ENCODE data around the gene RC3H2.
"Not testable (repeated sequence)": the region's sequence is repeated elsewhere in the genome, so short reads cannot be mapped to it uniquely, and the experiment has no call there.

Gene RC3H2

DNA sequence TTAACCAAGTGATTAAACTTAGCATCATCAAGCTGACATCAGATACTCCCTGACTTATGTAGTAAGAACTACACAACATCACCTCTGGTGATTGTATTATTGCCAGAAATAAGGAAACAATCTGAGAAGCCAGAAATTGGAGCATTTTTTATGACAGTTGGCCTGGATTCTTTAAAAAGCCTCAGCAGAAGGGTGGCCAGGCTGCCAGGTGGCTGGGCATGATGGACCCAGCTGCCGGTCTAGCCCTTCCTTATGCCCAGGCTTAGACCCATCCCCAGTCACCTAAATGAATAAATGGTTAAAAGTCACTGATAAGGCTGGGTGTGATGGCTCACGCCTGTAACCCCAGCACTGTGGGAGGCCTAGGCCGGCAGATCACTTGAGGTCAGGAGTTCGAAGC, 92.4 kb downstream of the RC3H2 start:
- Histone ChIP-seq H3K4me3 (ENCODE audit: low read depth in 1 of 2, low read length in 2 of 2) (no peak overlapping the region), H3K4me1 (ENCODE audit: insufficient read depth, low read length) (no peaks in the 10 kb centered on the region), H3K27me3 (ENCODE audit: insufficient read depth, low read length, poor library complexity) (no peaks in the 10 kb centered on the region), H2AFZ (ENCODE audit: low read depth, low read length) (no peak overlapping the region), H4K20me1 (ENCODE audit: insufficient read depth, low read length) (no peaks in the 10 kb centered on the region), H3K9me3 (ENCODE audit: insufficient read depth, low read length, severe bottlenecking) (no peaks in the 10 kb centered on the region), H3K36me3 (ENCODE audit: insufficient read depth, low read length) (peaks cover 13% of the 10 kb centered on the region; the same call in 1 of the 2 replicates), H3K27ac (ENCODE audit: low read length) (no peak overlapping the region), H3K9ac (ENCODE audit: low read depth, low read length) (no peak overlapping the region), H3K79me2 (ENCODE audit: insufficient read depth, low read length) (no peaks in the 10 kb centered on the region), H3K4me2 (ENCODE audit: insufficient read depth, low read length) (no peak overlapping the region)
- ATAC-seq (ENCODE audit: insufficient read depth, low read depth) (no peak), DNase-seq (no peak)
- TF ChIP-seq, protein P1, sequence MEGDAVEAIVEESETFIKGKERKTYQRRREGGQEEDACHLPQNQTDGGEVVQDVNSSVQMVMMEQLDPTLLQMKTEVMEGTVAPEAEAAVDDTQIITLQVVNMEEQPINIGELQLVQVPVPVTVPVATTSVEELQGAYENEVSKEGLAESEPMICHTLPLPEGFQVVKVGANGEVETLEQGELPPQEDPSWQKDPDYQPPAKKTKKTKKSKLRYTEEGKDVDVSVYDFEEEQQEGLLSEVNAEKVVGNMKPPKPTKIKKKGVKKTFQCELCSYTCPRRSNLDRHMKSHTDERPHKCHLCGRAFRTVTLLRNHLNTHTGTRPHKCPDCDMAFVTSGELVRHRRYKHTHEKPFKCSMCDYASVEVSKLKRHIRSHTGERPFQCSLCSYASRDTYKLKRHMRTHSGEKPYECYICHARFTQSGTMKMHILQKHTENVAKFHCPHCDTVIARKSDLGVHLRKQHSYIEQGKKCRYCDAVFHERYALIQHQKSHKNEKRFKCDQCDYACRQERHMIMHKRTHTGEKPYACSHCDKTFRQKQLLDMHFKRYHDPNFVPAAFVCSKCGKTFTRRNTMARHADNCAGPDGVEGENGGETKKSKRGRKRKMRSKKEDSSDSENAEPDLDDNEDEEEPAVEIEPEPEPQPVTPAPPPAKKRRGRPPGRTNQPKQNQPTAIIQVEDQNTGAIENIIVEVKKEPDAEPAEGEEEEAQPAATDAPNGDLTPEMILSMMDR (IDR thresholded peaks at IDR 0.05; ENCODE audit: borderline replicate concordance, extremely low read depth, low read length, poor library complexity, severe bottlenecking) = no peak
- TF ChIP-seq EZH2 (IDR thresholded peaks at IDR 0.05; ENCODE audit: borderline replicate concordance, low read depth, low read length, severe bottlenecking) = no peak

DNA sequence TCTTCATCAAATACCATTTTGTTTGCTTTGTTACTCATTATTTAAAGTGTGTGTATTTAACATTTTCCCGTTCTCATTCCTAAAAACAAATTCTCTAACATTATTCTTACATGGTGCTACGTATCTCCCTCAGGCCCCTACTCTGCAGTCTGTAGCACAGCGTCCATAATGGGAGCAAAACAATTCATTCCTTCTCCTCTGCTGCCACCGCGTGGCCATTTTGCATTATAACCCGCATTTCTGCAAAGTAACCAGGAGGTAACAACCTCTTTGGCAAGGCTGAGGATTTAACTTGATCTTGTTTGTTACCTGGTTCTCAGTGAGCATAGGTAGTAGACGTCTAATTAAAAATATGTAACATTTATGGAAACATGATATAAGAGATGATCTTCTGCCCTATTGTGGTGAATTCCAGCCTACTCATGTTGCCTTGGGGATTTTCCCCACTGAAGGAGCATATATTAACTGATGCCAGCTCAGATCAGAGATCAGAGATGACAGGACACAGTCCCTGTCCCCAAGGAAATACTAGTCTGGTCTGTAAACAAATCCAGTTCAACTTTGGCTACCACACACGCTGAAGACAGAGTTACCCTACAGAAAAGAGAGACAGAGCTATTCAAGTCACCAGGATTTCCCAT, 94.7 kb downstream of the RC3H2 start:
- no peak for TF ChIP-seq EZH2 (IDR thresholded peaks at IDR 0.05; ENCODE audit: borderline replicate concordance, low read depth, low read length, severe bottlenecking)
- TF ChIP-seq, protein P1 (IDR thresholded peaks at IDR 0.05; ENCODE audit: borderline replicate concordance, extremely low read depth, low read length, poor library complexity, severe bottlenecking) = peak; percentile 87
- H3K4me1 ChIP-seq (ENCODE audit: insufficient read depth, low read length) = no peaks in the 10 kb centered on the region
- no peak overlapping the region for H3K27ac ChIP-seq (ENCODE audit: low read length)
- no peak overlapping the region for H2AFZ ChIP-seq (ENCODE audit: low read depth, low read length)
- H3K79me2 ChIP-seq (ENCODE audit: insufficient read depth, low read length) = no peaks in the 10 kb centered on the region
- H3K4me3 ChIP-seq (ENCODE audit: low read depth in 1 of 2, low read length in 2 of 2) = no peak overlapping the region
- no peaks in the 10 kb centered on the region for H3K36me3 ChIP-seq (ENCODE audit: insufficient read depth, low read length)
- DNase-seq (peak; percentile 67), ATAC-seq (ENCODE audit: insufficient read depth, low read depth) (peak; percentile 91)
- H3K9me3 ChIP-seq (ENCODE audit: insufficient read depth, low read length, severe bottlenecking) = no peaks in the 10 kb centered on the region
- H4K20me1 ChIP-seq (ENCODE audit: insufficient read depth, low read length) = no peaks in the 10 kb centered on the region
- no peak overlapping the region for H3K9ac ChIP-seq (ENCODE audit: low read depth, low read length)
- H3K27me3 ChIP-seq (ENCODE audit: insufficient read depth, low read length, poor library complexity) = no peaks in the 10 kb centered on the region
- no peak overlapping the region for H3K4me2 ChIP-seq (ENCODE audit: insufficient read depth, low read length)

DNA sequence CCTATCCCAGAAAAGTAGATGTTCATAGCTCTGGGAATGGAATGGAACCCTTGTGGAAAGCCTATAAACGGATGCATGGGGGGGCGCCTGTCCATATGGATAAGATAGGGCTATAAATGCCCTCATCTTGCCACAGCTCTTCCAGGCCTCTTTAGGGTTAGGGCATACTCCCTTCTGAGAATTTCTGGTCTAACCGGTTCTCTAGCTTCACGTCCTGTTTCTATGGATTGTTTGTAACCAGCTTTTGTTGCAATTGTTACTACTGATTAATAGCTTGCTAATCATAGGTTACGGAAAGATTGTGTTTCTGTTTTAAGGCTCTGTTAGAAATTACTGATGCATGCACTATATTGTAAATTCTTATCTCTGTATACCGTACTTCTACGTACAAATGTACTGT, 95.9 kb downstream of the RC3H2 start:
- H3K4me3 ChIP-seq (ENCODE audit: low read depth in 1 of 2, low read length in 2 of 2) = not testable (repeated sequence)

DNA sequence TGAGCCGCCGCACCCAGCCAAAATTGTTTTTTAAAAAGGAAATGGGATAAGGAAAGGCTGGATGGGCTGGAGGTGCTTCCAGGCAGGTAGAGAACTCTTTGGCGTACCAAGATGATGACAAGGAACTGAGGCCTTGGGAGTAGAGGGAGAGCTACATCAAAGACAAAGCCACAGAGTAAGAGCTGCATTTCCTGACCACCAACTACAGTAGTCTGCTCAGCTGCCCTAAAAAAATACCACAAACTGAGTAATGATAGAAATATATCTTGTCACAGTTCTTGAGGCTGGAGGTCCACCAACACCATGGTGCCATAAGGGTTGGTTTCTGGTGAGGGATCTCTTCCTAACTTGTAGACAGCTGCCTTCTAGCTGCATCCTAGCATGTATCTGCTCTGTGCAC, 97.0 kb downstream of the RC3H2 start:
- TF ChIP-seq, protein P1 (IDR thresholded peaks at IDR 0.05; ENCODE audit: borderline replicate concordance, extremely low read depth, low read length, poor library complexity, severe bottlenecking) = no peak
- no peak for TF ChIP-seq EZH2 (IDR thresholded peaks at IDR 0.05; ENCODE audit: borderline replicate concordance, low read depth, low read length, severe bottlenecking)
- DNase-seq (peak; percentile 7), ATAC-seq (ENCODE audit: insufficient read depth, low read depth) (peak; percentile 73)
- H3K4me1 ChIP-seq (ENCODE audit: insufficient read depth, low read length) = no peaks in the 10 kb centered on the region
- no peaks in the 10 kb centered on the region for H3K9me3 ChIP-seq (ENCODE audit: insufficient read depth, low read length, severe bottlenecking)
- H3K79me2 ChIP-seq (ENCODE audit: insufficient read depth, low read length) = no peaks in the 10 kb centered on the region
- no peaks in the 10 kb centered on the region for H3K36me3 ChIP-seq (ENCODE audit: insufficient read depth, low read length)
- no peak overlapping the region for H3K27ac ChIP-seq (ENCODE audit: low read length)
- H3K9ac ChIP-seq (ENCODE audit: low read depth, low read length) = no peak overlapping the region
- no peaks in the 10 kb centered on the region for H3K27me3 ChIP-seq (ENCODE audit: insufficient read depth, low read length, poor library complexity)
- H3K4me2 ChIP-seq (ENCODE audit: insufficient read depth, low read length) = no peak overlapping the region
- no peaks in the 10 kb centered on the region for H4K20me1 ChIP-seq (ENCODE audit: insufficient read depth, low read length)
- no peak overlapping the region for H2AFZ ChIP-seq (ENCODE audit: low read depth, low read length)
- H3K4me3 ChIP-seq (ENCODE audit: low read depth in 1 of 2, low read length in 2 of 2) = no peak overlapping the region

More for the DNA sequence above, 95.9 kb downstream of the RC3H2 start:
- not testable (repeated sequence) for H3K27ac ChIP-seq (ENCODE audit: low read length); H3K4me1 ChIP-seq (ENCODE audit: insufficient read depth, low read length); H4K20me1 ChIP-seq (ENCODE audit: insufficient read depth, low read length); H2AFZ ChIP-seq (ENCODE audit: low read depth, low read length); H3K9ac ChIP-seq (ENCODE audit: low read depth, low read length); H3K9me3 ChIP-seq (ENCODE audit: insufficient read depth, low read length, severe bottlenecking); H3K79me2 ChIP-seq (ENCODE audit: insufficient read depth, low read length); H3K36me3 ChIP-seq (ENCODE audit: insufficient read depth, low read length); H3K27me3 ChIP-seq (ENCODE audit: insufficient read depth, low read length, poor library complexity); ATAC-seq (ENCODE audit: insufficient read depth, low read depth); DNase-seq; H3K4me2 ChIP-seq (ENCODE audit: insufficient read depth, low read length)

Data from DND-41 (cell line).